BLaER1 treated with 17β-estradiol and CSF1 and Interleukin-3, amounts not matched to agents 10 nM and 100 nM (cell line): ENCODE results near the gene GNAI3.

ENCODE experiments used
- H3K27ac ChIP-seq, 11 experiments: shearing (Covaris generic); formaldehyde crosslinking; 2 replicates each; pipeline ENCODE4 v1.8.1; 2022
- H3K27me3 ChIP-seq, 11 experiments: shearing (Covaris generic); formaldehyde crosslinking; 2 replicates each; pipeline ENCODE4 v1.8.1; 2022
- H3K36me3 ChIP-seq, 11 experiments: shearing (Covaris generic); formaldehyde crosslinking; 2 replicates each; pipeline ENCODE4 v1.8.1; 2022
- H3K4me1 ChIP-seq, 10 experiments: shearing (Covaris generic); formaldehyde crosslinking; 2 replicates each; pipeline ENCODE4 v1.8.1; 2022
- H3K4me2 ChIP-seq, 11 experiments: shearing (Covaris generic); formaldehyde crosslinking; 2 replicates each; pipeline ENCODE4 v1.8.1; 2022
- H3K4me3 ChIP-seq, 10 experiments: shearing (Covaris generic); formaldehyde crosslinking; 2 replicates each; pipeline ENCODE4 v1.8.1; 2022
- H3K9ac ChIP-seq, 11 experiments: shearing (Covaris generic); formaldehyde crosslinking; 2 replicates each; pipeline ENCODE4 v1.8.1; 2022
- H3K9me3 ChIP-seq, 11 experiments: shearing (Covaris generic); formaldehyde crosslinking; replicated peaks in 1 of 11; 2 replicates each; pipeline ENCODE4 v1.8.1; 2022
- H4K20me1 ChIP-seq, 11 experiments: shearing (Covaris generic); formaldehyde crosslinking; 2 replicates each; pipeline ENCODE4 v1.8.1; 2022
- Cebpa-rat ChIP-seq, 11 experiments: shearing (Covaris generic); IDR thresholded peaks; 2 replicates each; pipeline ENCODE4 v1.8.1; 2022

Gene GNAI3

GRCh38 chr1:109504974-109505373 lies 43.4 kb upstream of the GNAI3 start:
- H3K9me3 ChIP-seq, result no peaks in the 10 kb centered on the region
- H3K27me3 ChIP-seq, result peaks cover 0 to 4% (median 0%) of the 10 kb centered on the region in 11 experiments; a peak in 1 of 22 replicates
- H4K20me1 ChIP-seq, result peaks cover 0 to 23% (median 21%) of the 10 kb centered on the region in 11 experiments; a peak in 17 of 22 replicates
- H3K27ac ChIP-seq, result no peak overlapping the region
- H3K4me1 ChIP-seq, result peaks cover 38 to 61% (median 50%) of the 10 kb centered on the region in 10 experiments
- H3K9ac ChIP-seq, result no peak overlapping the region
- no peak overlapping the region for H3K4me2 ChIP-seq
- H3K36me3 ChIP-seq, result peaks cover 6 to 15% (median 12%) of the 10 kb centered on the region in 11 experiments; a peak in 16 of 22 replicates
- H3K4me3 ChIP-seq, result no peak overlapping the region
- TF ChIP-seq Cebpa-rat (IDR thresholded peaks at IDR 0.05), result no peak

DNA sequence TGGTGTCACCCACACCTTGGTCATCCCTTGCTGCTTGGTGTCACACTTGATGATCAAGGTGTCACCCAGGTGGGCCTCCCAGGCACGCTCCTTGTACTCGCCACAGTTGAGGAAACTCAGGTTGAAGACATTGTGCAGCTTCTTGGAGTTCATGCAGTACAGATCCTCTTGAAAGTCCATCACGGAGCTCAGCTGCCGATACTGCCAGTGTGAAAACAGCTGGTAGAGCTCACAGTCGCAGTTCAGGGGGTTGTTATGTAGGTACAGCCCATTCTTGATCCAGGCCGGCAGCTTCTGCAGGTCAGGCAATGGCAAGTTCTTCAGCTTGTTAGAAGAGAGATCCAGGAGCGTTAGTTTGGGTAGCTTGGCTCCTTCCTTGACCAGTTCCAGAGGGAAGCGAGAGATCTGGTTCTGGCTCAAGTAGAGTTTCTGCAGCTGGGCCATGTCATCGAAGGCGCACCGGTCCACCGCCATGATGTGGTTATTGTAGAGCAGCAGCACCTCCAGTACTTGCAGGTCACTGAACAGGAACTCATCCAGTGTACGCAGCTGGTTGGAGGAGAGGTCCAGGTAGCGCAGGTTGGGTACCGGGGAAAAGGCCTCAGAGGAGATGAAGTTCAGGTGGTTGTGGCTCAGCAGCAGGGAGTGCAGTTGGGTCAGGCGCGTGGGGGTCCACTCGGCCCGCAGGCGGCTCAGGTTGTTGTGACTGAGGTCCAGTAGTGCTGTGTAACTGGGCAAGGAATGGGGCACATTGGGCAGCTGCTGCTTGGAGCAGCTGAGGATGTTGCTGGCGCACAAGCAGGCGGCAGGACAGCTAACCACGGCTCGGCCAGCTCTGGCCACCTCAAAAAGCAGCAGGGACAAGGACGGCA lies 40.2 kb upstream of the GNAI3 start:
- H3K4me1 ChIP-seq, result peaks cover 10 to 34% (median 22%) of the 10 kb centered on the region in 10 experiments
- H3K27me3 ChIP-seq, result peaks cover 0 to 4% (median 0%) of the 10 kb centered on the region in 11 experiments; a peak in 1 of 22 replicates
- H3K4me2 ChIP-seq, result peak overlapping the region in 8 of 11 experiments; percentile 89 to 99 (median 98); a peak in 13 of 22 replicates
- peak overlapping the region in 1 of 10 experiments; percentile 66; a peak in 1 of 20 replicates for H3K4me3 ChIP-seq
- peaks cover 0 to 6% (median 0%) of the 10 kb centered on the region in 11 experiments; a peak in 1 of 22 replicates for H3K36me3 ChIP-seq
- H3K9me3 ChIP-seq, result no peaks in the 10 kb centered on the region
- H3K9ac ChIP-seq, result no peak overlapping the region
- no peak overlapping the region for H3K27ac ChIP-seq
- TF ChIP-seq Cebpa-rat (IDR thresholded peaks at IDR 0.05), result no peak
- H4K20me1 ChIP-seq, result no peaks in the 10 kb centered on the region

DNA sequence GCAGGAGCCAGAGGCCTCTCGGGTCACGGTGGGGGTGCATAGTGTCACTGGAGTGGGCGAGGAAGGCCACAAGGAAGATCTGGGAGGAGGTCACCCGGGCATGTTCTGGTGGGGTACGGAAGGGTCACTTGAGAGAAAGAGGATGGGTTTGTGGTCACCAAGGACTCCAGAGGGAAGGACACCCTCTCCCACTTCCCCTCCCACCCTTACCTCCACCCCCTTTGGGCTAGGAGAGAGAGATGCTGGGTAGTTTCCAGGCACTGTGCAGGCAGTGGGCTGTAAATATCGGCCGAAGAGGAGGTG lies 39.6 kb upstream of the GNAI3 start:
- Histone ChIP-seq H3K4me1 (peaks cover 10 to 28% (median 20%) of the 10 kb centered on the region in 10 experiments), H3K9me3 (no peaks in the 10 kb centered on the region), H4K20me1 (no peaks in the 10 kb centered on the region), H3K9ac (peak overlapping the region in 7 of 11 experiments; percentile 77 to 83 (median 81); a peak in 13 of 22 replicates), H3K4me2 (peak overlapping the region; percentile 89 to 99 (median 97)), H3K27ac (no peak overlapping the region), H3K36me3 (peaks cover 0 to 6% (median 0%) of the 10 kb centered on the region in 11 experiments; a peak in 1 of 22 replicates), H3K27me3 (peaks cover 0 to 4% (median 0%) of the 10 kb centered on the region in 11 experiments; a peak in 1 of 22 replicates), H3K4me3 (peak overlapping the region; percentile 62 to 85 (median 74); a peak in 19 of 20 replicates)
- TF ChIP-seq Cebpa-rat (IDR thresholded peaks at IDR 0.05), result no peak

GRCh38 chr1:109509176-109510134 lies 39.0 kb upstream of the GNAI3 start, which contains the start of gene AMIGO1:
AMIGO1 (minus strand) TSS chr1:109509727; CDS start chr1:109508912, 815 bp downstream.
- Histone ChIP-seq H3K27ac (peak within 1 kb of the TSS in 10 of 11 experiments; percentile 27 to 64 (median 46); a peak in 16 of 22 replicates), H3K4me3 (peak within 1 kb of the TSS; percentile 62 to 85 (median 74)), H3K9ac (peak within 1 kb of the TSS; percentile 65 to 83 (median 80)), H4K20me1 (no peaks in the 10 kb centered on the region), H3K9me3 (no peaks in the 10 kb centered on the region), H3K36me3 (peaks cover 0 to 3% (median 0%) of the 10 kb centered on the region in 11 experiments; a peak in 1 of 22 replicates), H3K27me3 (peaks cover 0 to 4% (median 0%) of the 10 kb centered on the region in 11 experiments; a peak in 1 of 22 replicates), H3K4me2 (peak within 1 kb of the TSS; percentile 89 to 99 (median 97)), H3K4me1 (peaks cover 10 to 21% (median 15%) of the 10 kb centered on the region in 10 experiments)
- no peak for TF ChIP-seq Cebpa-rat (IDR thresholded peaks at IDR 0.05)

DNA sequence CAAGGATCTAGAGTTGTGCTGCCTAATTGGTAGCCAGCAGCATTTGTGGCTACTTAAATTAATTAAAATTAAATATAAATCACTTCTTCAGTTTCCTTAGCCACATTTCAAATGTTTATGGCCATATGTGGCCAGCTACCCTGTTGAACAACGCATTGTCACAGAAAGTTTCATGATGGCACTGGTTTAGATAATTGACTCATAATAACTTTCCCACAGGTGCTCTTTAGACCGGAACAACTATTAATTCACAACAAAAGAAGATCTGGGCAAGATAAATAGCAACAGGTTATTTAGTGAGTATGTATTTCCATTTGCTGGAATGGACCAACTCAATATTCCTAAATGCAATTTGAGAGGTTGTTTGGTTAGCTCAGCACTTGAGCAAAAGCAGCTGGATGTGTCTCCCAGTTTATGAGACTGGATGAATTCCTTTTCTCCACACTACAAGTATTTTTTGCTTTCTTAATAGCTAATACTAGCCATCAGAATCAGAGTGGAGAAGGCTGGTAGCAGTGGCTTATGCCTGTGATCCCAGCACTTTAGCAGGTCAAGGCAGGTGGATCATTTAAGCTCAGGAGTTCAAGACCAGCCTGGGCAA lies 35.2 kb upstream of the GNAI3 start:
- peaks cover 6 to 18% (median 14%) of the 10 kb centered on the region in 10 experiments for H3K4me1 ChIP-seq
- H3K4me3 ChIP-seq, result no peak overlapping the region
- no peak overlapping the region for H3K4me2 ChIP-seq
- no peaks in the 10 kb centered on the region for H4K20me1 ChIP-seq
- no peak overlapping the region for H3K9ac ChIP-seq
- H3K27ac ChIP-seq, result no peak overlapping the region
- TF ChIP-seq Cebpa-rat (IDR thresholded peaks at IDR 0.05), result no peak
- H3K27me3 ChIP-seq, result peaks cover 0 to 4% (median 0%) of the 10 kb centered on the region in 11 experiments; a peak in 1 of 22 replicates
- no peaks in the 10 kb centered on the region for H3K9me3 ChIP-seq
- no peaks in the 10 kb centered on the region for H3K36me3 ChIP-seq

DNA sequence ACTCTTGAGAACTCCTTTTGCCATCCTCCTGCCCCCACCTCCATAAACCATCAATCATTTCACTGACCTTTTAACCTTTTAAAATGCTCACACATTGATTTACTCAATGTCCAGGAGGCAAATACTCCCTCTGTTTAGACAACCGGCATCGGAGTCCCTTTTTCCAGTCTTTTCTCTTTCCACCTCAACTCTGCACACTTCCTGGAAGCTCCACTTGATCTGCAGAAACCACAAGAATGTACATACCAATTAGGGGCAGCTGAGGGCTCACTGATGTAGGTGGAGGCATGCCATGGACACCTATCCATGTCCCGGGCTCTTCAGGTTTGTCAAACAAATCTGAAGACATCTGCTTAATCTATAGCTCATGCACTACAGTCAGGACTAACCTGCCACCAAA lies 33.6 kb upstream of the GNAI3 start:
- no peak overlapping the region for H3K27ac ChIP-seq
- 0 out of 22 replicates have a peak, but pooled peaks cover 0 to 4% (median 0%) of the 10 kb centered on the region in 11 experiments for H3K27me3 ChIP-seq
- H4K20me1 ChIP-seq, result no peaks in the 10 kb centered on the region
- peaks cover 5 to 8% (median 7%) of the 10 kb centered on the region in 10 experiments for H3K4me1 ChIP-seq
- TF ChIP-seq Cebpa-rat (IDR thresholded peaks at IDR 0.05), result no peak
- H3K9ac ChIP-seq, result no peak overlapping the region
- H3K4me2 ChIP-seq, result no peak overlapping the region
- no peak overlapping the region for H3K4me3 ChIP-seq
- H3K9me3 ChIP-seq, result no peaks in the 10 kb centered on the region
- H3K36me3 ChIP-seq, result no peaks in the 10 kb centered on the region

DNA sequence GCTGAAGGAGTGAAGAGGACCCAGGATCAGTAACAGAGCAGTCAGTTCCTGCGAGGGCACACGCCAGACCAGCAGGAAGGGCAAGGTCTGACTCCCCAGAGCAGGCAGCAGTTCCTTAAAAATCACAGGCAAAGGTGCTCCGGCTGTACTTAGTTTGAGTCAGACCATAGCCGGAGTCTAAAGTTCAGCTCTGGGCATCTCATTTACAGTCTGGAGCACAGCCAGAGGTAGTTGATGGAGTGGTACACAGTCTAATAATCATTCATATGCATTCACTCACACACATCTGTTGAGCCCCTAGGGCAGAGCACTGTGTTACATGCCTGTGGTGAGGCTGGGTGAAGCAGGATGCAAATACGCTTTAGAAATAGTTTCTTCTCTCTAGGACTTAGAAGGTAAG lies 31.5 kb upstream of the GNAI3 start:
- TF ChIP-seq Cebpa-rat (IDR thresholded peaks at IDR 0.05), result no peak

DNA sequence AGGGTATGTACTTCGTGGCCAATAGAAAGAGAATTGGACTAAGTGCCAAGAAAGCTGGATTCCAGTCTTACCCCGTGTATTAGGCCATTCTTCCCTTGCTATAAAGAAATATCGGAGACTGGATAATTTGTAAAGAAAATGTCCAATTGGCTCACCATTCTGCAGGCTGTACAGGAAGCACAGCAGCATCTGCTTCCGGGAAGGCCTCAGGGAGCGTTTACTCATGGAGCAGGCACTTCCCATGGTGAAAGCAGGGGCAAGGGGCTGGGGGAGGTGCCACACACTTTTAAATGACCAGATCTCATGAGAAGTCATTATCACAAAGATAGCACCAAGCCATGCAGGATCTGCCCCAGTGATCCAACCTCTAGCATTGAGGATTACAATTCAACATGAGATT lies 31.1 kb upstream of the GNAI3 start:
- H3K4me3 ChIP-seq, result no peak overlapping the region
- H3K9ac ChIP-seq, result no peak overlapping the region
- no peaks in the 10 kb centered on the region; a peak in 1 of 20 replicates for H3K4me1 ChIP-seq
- no peaks in the 10 kb centered on the region for H3K27me3 ChIP-seq
- TF ChIP-seq Cebpa-rat (IDR thresholded peaks at IDR 0.05), result no peak
- no peak overlapping the region for H3K4me2 ChIP-seq
- H3K9me3 ChIP-seq, result no peaks in the 10 kb centered on the region
- no peaks in the 10 kb centered on the region for H3K36me3 ChIP-seq
- no peaks in the 10 kb centered on the region for H4K20me1 ChIP-seq
- no peak overlapping the region for H3K27ac ChIP-seq

More for the DNA sequence above, 31.5 kb upstream of the GNAI3 start:
- no peaks in the 10 kb centered on the region; a peak in 1 of 20 replicates for H3K4me1 ChIP-seq
- H3K9me3 ChIP-seq, result no peaks in the 10 kb centered on the region
- no peaks in the 10 kb centered on the region for H3K36me3 ChIP-seq
- no peak overlapping the region for H3K27ac ChIP-seq
- H4K20me1 ChIP-seq, result no peaks in the 10 kb centered on the region
- H3K9ac ChIP-seq, result no peak overlapping the region
- no peaks in the 10 kb centered on the region for H3K27me3 ChIP-seq
- no peak overlapping the region for H3K4me3 ChIP-seq
- no peak overlapping the region for H3K4me2 ChIP-seq
